ENCODE measurements around the gene OR4E1. TPM values are rescaled to one million over a fixed set of nuclear protein-coding genes. Genes with fewer than 3 reads are reported as not detected.
A peak's percentile ranks its signal among the peaks of the same experiment; 100 is the strongest.
"Not testable (repeated sequence)": the region's sequence is repeated elsewhere in the genome, so short reads cannot be mapped to it uniquely, and the experiment has no call there.

OR4E1 gene, protein sequence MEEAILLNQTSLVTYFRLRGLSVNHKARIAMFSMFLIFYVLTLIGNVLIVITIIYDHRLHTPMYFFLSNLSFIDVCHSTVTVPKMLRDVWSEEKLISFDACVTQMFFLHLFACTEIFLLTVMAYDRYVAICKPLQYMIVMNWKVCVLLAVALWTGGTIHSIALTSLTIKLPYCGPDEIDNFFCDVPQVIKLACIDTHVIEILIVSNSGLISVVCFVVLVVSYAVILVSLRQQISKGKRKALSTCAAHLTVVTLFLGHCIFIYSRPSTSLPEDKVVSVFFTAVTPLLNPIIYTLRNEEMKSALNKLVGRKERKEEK
- polyA plus RNA-seq (2014; cell fraction: cytosol; rRNA removed), result not detected in 2 replicates
- polyA plus RNA-seq (2014; cell fraction: nucleus; rRNA removed), result not detected in 2 replicates

DNA sequence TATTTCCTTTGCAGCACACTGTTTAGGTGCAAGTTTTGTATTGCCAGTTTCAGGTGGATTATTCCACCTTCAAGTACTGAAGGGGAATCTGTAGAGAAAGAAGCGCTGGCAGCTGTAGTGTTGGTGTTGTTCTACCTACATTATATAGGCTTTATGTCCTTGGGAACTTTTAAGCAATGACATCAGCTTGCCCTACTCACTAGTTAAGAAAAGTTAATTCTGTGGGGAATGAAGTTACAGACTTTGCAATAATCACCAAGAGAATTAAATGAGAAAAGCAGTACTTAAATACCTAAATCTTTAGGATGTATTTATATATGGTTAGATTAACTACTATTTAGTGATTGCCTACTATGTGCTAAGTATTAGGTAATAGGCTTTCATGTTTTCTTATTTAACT, at the start of gene OR4E1:
Gene OR4E1, minus strand, starts transcription at position 101 of the 400 bp plus-strand sequence. CDS start 2,883 bp downstream, outside the sequence.
- DNase-seq (ENCODE audit: low spot score), result no peak

- no peak for DNase-seq (ENCODE audit: low spot score)
Observed at GRCh38 chr14:21721504-21721903, 47.9 kb upstream of the OR4E1 start.

- no peak for DNase-seq (ENCODE audit: low spot score)
Observed at GRCh38 chr14:21719841-21720240, 46.2 kb upstream of the OR4E1 start.

DNA sequence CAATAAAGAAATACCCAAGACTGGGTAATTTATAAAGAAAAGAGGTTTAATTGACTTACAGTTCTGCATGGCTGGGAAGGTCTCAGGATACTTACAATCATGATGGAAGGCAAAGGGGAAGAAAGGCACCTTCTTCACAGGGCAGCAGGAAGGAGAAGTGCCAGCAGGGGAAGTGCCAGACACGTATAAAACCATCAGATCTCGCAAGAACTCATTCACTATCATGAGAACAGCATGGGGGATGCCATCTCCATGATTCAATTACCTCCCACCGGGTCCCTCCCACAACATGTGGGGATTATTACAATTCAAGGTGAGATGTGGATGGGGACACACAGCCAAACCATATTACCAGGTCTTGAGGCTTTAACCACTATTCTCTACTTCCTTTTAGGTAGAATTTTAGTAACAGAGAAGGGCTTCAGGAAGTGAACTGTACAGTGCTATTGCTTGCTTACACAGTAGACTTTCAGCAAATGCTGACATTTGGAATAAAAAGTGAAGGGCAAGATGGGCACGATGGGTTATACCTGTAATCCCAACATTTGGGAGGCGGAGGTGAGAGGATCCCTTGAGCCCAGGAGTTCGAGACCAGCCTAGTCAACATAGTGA, 40.8 kb upstream of the OR4E1 start:
- no peak for DNase-seq (ENCODE audit: low spot score)

DNA sequence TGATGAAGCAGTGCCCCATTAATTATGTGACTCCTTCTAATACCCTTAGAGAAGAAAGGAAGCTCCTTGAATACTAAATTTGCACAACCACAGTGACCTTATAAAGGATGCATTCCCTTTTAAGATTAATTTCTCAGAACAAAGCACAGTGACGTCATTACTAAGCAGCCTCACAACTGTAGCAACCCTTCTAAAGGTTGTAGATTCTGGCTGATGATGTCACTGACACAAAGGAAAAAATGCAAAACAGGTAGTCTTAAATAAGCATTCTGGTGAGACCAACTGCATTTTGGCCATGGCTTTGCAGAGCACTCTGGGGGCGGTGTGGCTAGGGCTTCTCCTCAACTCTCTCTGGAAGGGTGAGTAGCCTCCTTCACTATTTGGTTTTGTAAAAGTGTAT, 38.4 kb upstream of the OR4E1 start:
- no peak for DNase-seq (ENCODE audit: low spot score)

DNA sequence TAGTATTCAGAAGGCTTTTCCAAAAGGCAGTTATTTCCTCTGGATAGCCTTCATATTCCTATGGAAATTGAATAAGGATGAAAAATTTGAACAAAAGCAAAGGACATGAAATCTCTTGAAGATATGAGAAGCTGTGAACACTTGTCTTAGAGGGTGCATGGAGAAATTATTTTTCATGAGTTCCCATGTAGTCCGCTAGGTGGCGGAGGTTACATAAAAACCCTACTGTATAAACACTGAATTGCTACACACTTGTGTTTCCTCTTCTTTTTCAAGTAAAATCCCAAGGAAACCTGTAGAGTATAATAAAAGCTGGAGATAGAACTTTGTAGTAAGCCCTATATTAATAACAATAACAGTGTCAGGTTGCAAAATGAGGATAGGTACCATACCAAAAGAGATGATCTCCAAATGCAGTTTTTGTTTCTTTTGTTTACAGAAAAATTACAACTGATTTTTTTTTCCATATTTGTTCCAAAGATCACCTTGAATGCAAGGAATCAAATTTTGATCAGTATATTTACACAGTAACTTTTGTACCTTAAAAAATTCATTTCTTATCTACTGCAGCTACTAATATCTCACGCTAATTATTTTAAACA, 37.8 kb upstream of the OR4E1 start:
- DNase-seq (ENCODE audit: low spot score), result peak; percentile 40

DNA sequence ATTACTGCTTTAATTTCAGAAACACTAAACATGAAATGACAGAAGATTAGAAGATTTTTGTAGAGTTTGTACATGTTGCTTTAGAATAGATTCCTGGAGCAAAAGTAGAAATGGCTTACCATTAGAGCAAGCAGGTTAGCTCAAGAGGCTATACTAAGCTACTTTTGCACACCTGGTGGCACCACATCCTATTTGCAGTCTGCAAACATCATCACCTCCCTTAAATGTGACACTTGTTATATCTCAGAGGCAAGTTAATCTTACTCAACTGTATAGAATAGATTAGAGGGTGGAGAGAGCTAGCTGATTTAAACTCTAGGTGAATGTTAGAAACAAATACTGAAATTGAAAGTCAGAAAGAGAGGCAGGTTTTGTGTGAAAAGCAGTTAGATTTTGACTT, 30.7 kb upstream of the OR4E1 start:
- DNase-seq (ENCODE audit: low spot score), result no peak

DNA sequence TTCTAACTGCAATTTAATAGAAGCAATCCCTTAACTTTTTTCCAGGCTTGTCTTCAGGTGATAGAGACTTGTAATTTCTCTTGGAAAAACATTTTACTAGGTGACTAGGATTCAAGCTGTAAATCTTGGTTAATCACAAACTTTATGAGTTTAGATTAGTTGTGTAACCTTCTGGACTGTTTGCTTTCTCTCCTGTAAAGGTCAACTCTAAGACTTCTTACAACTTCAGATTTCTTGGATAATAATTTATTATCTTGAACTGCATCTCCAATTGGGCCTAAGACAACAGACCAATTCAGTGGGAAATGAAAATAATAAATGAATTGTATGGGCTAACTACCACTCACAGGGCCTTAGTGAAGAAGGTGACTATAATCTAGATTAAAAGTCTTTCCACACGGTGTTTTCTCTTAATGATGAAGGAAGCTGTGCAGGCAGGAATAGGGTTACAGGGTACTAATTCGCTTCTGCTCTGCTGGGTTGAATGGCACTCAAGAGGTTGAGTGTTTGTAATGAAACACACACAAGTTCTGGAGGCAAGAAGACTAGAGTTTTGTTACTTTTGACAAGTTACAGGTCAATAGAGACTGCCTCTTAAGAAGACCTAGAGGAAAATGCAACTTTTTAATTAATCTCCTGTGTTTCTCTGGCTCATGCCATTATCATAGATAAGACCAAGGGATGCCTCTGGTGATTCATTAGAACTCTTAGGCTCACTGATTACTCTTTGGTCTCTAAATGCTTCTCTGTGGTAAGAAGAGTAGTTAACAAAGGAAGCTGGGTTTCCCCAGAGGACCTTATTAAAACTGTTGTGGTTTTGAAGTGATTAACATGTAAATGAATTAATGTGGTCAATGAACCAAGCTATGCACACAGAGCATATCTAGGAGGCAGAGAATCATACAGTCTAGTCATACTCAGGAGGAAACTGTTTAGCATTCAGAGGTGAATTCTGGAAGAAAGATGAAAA, 30.0 kb upstream of the OR4E1 start:
- DNase-seq (ENCODE audit: low spot score), result no peak

DNA sequence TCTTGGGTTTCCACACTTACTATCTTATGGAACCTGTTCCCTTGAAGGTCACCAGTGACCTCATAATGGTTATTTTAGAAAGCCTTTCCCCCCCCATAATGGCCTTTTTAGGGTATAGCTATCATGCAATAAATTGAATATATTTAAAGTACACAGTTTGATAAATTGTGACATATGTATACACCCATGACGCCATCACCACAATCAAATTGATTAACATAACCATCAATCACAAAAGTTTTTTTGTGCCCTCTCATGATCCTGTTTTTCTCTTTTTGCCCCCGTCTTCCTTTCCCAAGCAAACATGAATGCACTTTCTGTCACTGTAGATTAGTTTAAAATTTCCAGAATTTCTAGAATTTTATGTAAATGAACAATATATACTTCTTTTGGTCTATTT, 28.7 kb upstream of the OR4E1 start:
- no peak for DNase-seq (ENCODE audit: low spot score)

- DNase-seq (ENCODE audit: low spot score), result no peak
Observed at GRCh38 chr14:21699551-21699950, 25.9 kb upstream of the OR4E1 start.

DNA sequence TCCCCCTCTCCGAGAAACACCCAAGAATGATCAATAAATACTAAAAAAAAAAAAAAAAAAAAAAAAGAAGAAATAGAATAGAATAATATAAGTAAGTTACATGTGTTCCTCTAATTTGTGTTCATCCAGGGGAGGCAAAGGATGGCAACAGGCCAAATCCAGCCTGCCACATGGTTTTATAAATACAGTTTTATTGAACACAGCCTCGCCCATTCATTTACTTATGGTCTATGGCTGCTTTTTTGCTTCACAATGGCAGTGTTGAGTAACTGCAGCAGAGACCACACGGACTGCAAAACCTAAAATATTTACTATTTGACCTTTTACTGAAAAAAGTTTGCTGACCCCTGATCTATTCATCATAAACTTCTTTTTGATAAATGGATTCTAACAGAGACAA, 24.9 kb upstream of the OR4E1 start:
- not testable (repeated sequence) for DNase-seq (ENCODE audit: low spot score)

DNA sequence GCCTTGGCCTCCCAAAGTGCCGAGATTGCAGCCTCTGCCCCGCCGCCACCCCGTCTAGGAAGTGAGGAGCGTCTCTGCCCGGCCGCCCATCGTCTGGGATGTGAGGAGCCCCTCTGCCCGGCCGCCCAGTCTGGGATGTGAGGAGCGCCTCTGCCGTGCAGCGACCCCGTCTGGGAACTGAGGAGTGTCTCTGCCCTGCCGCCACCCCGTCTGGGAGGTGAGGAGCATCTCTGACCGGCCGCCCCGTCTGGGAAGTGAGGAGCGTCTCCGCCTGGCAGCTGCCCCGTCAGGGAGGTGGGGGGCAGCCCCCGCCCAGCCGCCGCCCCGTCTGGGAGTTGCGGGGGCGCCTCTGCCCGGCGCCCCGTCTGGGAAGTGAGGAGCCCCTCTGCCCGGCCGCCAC, 24.0 kb upstream of the OR4E1 start:
- DNase-seq (ENCODE audit: low spot score), result not testable (repeated sequence)

- no peak for DNase-seq (ENCODE audit: low spot score)
Observed at GRCh38 chr14:21694425-21694824, 20.8 kb upstream of the OR4E1 start.

DNA sequence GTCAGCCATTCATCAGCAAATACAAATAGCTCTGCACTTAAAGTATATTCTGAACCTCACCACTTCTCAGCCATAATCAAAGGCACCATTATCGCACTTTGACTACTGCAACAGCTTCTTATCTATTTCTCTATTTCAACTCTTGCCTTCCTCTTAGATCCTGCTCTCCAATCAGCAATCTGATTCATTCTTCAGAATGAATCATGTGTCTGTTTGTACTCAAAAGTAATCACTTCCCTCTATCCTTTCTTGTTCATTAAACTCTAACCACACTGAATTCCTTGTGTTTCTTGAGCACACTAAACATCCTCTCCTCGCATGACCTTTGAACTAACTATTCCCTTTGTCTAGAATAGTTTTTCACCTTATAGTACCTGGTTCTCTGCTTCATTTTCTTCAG, 12.8 kb upstream of the OR4E1 start:
- DNase-seq (ENCODE audit: low spot score), result no peak

- DNase-seq (ENCODE audit: low spot score), result no peak
Observed at GRCh38 chr14:21680072-21680471, 6.5 kb upstream of the OR4E1 start.

GRCh38 chr14:21675566-21675965, 1.9 kb upstream of the OR4E1 start:
- DNase-seq (ENCODE audit: low spot score), result no peak

GRCh38 chr14:21672116-21672515, 1.5 kb downstream of the OR4E1 start:
- DNase-seq (ENCODE audit: low spot score), result no peak

- no peak for DNase-seq (ENCODE audit: low spot score)
Observed at GRCh38 chr14:21671371-21671770, 2.2 kb downstream of the OR4E1 start.

- no peak for DNase-seq (ENCODE audit: low spot score)
Observed at GRCh38 chr14:21669284-21669683, 4.3 kb downstream of the OR4E1 start.

GRCh38 chr14:21668377-21668776, 5.2 kb downstream of the OR4E1 start:
- no peak for DNase-seq (ENCODE audit: low spot score)

DNA sequence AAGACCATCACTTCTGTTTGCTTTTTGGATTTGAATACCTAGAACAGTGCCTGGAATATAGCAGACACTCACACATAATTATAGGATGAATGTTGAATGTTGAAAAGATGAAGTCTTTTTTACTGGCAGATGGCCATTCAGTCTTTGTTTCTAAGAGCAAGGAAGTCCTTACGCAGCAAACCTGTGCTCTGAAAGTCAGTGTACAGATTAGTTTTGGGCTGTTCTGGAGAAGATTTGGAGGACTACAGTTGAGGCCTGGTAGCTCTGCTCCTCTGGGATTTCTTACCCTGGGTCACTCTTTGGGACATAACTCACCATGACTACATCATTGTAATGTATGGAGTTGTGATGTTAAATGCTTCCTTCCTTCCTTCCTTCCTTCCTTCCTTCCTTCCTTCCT, 16.6 kb downstream of the OR4E1 start:
- no peak for DNase-seq (ENCODE audit: low spot score)

- DNase-seq (ENCODE audit: low spot score), result no peak
Observed at GRCh38 chr14:21654215-21654614, 19.4 kb downstream of the OR4E1 start.
